ENCODE results near the gene FOSL2. TPM values are rescaled to one million over a fixed set of nuclear protein-coding genes. Genes with fewer than 3 reads are reported as not detected.

FOSL2 gene
- total RNA-seq, 6 experiments from 2014 or later: 90.1 to 128 (median 116) TPM

DNA sequence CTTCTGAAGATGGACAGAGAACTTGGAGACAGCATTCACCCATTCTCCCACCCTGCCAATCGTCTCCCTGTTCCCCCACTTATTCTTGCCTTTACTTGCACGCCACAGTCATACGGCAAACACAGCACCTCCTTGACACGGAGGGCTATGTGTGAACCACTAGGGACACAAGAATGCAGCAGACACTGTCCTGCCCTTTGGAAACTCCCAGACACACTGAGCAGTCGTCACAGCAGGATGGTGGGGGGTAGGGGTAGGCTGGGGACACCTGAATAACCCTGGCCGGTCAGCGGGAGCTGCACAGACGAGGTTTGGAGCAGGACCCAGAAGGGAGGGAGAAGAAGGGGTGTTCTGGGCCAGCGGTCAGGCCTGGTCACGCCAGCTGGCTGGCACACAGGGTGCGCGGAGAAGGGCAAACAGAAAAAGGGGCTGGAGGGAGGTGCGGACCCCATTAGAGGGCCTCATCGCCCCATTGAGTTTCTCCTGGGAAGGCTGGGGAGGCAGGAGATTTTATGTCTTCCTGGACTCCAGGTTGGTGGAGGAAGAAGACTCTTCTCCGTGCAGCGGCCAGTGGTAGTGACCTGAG lies 40.0 kb upstream of the FOSL2 start:
- no peak for DNase-seq

DNA sequence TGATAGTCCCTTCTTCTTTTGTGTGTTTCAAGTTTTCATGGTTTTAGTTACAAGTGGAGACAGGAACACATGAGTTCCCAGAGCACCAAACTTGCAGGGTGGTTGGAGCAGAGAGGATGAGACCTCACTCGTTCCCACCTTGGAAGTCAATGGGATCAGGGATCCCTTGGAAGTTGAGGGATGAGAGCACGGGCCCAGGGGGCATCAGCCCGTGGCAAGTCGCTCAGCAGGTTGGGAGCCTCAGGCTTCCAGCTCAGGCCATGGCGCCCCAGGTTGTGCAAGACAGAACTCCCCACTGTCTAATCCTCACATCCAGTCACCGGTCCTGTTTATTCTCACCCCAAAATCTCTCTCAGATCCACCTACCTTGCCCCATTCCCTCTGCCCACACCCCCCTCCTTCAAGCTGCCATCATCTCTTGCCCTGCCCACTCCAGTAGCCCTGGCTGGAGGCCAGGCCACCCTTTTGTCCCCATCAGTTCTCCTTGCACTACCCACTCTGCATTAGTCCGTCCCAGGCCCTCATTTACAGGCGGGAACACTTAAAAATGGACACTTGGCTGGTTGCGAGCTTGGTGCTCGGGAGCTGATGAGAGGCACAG lies 37.6 kb upstream of the FOSL2 start:
- TF ChIP-seq, protein P1, sequence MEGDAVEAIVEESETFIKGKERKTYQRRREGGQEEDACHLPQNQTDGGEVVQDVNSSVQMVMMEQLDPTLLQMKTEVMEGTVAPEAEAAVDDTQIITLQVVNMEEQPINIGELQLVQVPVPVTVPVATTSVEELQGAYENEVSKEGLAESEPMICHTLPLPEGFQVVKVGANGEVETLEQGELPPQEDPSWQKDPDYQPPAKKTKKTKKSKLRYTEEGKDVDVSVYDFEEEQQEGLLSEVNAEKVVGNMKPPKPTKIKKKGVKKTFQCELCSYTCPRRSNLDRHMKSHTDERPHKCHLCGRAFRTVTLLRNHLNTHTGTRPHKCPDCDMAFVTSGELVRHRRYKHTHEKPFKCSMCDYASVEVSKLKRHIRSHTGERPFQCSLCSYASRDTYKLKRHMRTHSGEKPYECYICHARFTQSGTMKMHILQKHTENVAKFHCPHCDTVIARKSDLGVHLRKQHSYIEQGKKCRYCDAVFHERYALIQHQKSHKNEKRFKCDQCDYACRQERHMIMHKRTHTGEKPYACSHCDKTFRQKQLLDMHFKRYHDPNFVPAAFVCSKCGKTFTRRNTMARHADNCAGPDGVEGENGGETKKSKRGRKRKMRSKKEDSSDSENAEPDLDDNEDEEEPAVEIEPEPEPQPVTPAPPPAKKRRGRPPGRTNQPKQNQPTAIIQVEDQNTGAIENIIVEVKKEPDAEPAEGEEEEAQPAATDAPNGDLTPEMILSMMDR (IDR thresholded peaks at IDR 0.05): no peak
- no peak for DNase-seq
- Mint-ChIP-seq H3K27me3 (ENCODE audit: insufficient read depth) (peaks cover 2% of the 10 kb centered on the region), H3K27ac (peak overlapping the region; percentile 79), H3K4me3 (no peak overlapping the region), H3K36me3 (ENCODE audit: low read depth) (no peaks in the 10 kb centered on the region), H3K4me1 (ENCODE audit: low read depth) (peaks cover 32% of the 10 kb centered on the region), H3K9me3 (no peaks in the 10 kb centered on the region)

More for the DNA sequence above, 40.0 kb upstream of the FOSL2 start:
- Mint-ChIP-seq H3K4me3 (no peak overlapping the region), H3K36me3 (ENCODE audit: low read depth) (no peaks in the 10 kb centered on the region), H3K27ac (no peak overlapping the region), H3K4me1 (ENCODE audit: low read depth) (peaks cover 28% of the 10 kb centered on the region), H3K9me3 (no peaks in the 10 kb centered on the region), H3K27me3 (ENCODE audit: insufficient read depth) (no peaks in the 10 kb centered on the region)
- TF ChIP-seq, protein P1 (IDR thresholded peaks at IDR 0.05): no peak

DNA sequence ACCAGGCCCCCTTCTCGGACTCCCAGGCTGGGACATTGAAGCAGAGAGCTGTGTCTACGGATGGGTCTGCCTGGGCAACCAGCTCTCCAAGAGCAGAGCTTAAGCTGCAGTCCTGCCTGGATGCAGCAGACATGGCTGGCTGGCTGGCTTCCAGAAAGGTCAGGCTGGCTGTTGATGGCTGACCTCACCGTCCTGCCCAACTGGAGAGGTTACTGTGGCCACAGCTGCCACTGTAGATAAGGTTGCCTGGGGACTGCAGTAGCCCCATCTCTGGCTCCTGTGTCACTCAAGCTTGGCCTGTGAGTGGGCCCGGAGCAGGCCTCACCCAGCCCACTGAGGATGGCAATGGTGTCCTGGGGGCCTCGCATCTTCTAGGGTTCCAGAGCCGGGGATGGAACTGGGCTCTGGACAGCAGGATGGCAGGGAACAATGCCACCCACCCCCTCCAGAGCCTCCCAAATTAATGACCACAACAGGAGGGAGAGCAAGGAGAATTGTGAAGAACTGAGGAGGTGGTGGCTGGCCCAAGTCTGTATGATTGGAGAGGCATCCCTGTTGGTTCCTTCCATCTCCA lies 37.0 kb upstream of the FOSL2 start:
- no peaks in the 10 kb centered on the region for H3K36me3 Mint-ChIP-seq (ENCODE audit: low read depth)
- peak overlapping the region; percentile 79 for H3K27ac Mint-ChIP-seq
- DNase-seq: no peak
- TF ChIP-seq, protein P1 (IDR thresholded peaks at IDR 0.05): no peak
- peaks cover 2% of the 10 kb centered on the region for H3K27me3 Mint-ChIP-seq (ENCODE audit: insufficient read depth)
- peaks cover 35% of the 10 kb centered on the region for H3K4me1 Mint-ChIP-seq (ENCODE audit: low read depth)
- no peak overlapping the region for H3K4me3 Mint-ChIP-seq
- H3K9me3 Mint-ChIP-seq: no peaks in the 10 kb centered on the region

DNA sequence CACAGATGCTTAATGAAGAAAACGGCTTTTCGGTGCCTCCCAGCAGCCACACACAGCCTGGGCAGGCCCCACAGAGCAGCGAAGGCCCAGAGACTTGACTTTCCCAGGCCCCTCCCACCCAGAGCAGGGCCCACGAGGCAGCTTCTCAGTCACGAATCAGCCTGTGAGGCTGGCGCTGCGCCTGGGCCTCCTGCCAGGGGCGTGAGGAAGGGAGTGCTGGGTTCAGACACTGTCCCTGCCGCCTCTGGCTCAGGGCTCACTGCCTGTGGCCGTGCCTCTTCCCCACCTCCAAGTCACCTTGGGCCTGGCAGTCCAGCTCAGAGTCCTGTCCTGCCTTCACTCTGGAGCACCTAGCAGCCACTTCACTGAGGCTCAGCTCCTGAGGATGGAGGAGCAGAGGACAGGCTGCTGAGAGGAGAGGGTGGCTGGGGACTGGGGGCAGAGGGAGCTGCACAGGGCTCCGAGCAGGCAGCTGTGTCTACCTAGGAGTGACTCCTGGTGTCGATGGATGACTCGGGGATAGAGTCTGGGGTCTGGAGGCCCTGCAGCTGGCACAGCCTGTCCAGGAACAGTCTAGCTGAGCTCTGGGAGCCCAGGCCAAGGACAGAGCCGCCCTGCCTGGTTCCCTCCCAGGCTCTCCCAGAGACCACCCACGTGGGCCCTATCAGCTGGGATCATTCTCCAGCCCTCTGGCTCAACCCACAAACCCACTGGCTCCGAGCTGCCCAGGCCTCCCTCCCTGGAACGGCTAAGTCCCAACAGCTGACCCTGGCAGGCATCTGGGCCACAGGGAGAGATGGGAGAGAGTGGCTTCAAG lies 36.4 kb upstream of the FOSL2 start:
- no peaks in the 10 kb centered on the region for H3K36me3 Mint-ChIP-seq (ENCODE audit: low read depth)
- peak; percentile 81 for DNase-seq
- TF ChIP-seq, protein P1 (IDR thresholded peaks at IDR 0.05): no peak
- no peak overlapping the region for H3K4me3 Mint-ChIP-seq
- no peaks in the 10 kb centered on the region for H3K9me3 Mint-ChIP-seq
- peaks cover 42% of the 10 kb centered on the region for H3K4me1 Mint-ChIP-seq (ENCODE audit: low read depth)
- peak overlapping the region; percentile 79 for H3K27ac Mint-ChIP-seq
- H3K27me3 Mint-ChIP-seq (ENCODE audit: insufficient read depth): peaks cover 2% of the 10 kb centered on the region

DNA sequence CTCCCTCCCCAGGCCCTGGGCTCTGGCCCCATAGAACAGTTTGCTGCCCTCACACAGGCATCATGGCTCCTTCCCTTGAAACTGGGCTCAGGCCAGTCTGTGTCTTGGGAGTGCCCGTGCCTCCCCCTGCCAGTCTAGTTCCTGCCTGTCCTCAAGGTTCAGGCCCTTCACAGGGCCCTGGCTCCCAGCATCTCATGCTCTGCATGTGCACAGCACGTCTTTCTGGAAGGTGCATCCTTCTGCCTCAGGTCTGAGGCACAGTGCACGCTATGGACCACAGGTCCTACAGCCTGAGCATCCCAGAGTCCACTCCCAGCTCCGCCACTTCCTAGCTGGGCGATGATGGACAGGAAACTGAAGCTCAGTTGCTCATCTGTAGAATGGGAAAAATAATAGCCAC lies 35.6 kb upstream of the FOSL2 start:
- Mint-ChIP-seq H3K27ac (no peak overlapping the region), H3K4me3 (no peak overlapping the region), H3K27me3 (ENCODE audit: insufficient read depth) (peaks cover 2% of the 10 kb centered on the region), H3K36me3 (ENCODE audit: low read depth) (no peaks in the 10 kb centered on the region), H3K9me3 (no peaks in the 10 kb centered on the region), H3K4me1 (ENCODE audit: low read depth) (peaks cover 42% of the 10 kb centered on the region)
- DNase-seq: no peak
- TF ChIP-seq, protein P1 (IDR thresholded peaks at IDR 0.05): no peak
